ENCODE results near the gene SLC35D2.
"Not testable (repeated sequence)": the region's sequence is repeated elsewhere in the genome, so short reads cannot be mapped to it uniquely, and the experiment has no call there.

Gene SLC35D2

GRCh38 chr9:96360976-96361375 is 22.5 kb downstream of the SLC35D2 start:
- DNase-seq, result no peak

DNA sequence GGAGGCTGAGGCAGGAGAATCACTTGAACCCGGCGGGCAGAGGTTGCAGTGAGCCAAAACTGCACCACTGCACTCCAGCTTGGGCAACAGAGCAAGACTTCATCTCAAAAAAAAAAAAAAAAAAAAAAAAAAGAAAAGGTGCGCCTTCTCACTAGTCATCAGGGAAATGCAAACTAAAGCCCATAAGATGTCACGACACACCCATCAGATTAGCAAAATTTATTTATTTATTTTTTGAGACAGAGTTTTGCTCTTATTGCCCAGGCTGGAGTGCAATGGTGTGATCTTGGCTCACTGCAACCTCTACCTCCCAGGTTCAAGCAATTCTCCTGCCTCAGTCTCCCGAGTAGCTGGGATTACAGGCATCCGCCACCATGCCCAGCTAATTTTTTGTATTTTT is 23.0 kb downstream of the SLC35D2 start:
- DNase-seq, result not testable (repeated sequence)

DNA sequence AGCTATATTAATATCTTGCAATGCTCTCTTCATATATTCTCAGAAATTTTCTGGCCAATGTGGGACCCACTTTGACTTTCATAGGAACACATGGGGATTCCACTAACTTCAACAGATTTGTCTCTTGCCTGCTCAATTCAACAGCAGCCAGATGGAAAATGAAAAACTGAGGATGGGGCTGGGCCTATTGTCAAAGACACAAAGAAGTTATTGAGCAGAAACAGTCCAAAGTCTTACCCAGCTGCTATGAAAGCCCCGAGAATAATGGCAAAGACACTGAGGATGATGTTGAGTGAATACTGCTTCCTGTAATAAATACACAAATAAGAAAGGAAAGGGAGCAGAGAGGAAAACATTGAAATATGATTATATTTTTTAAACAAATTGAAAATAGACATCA is 32.6 kb downstream of the SLC35D2 start:
- DNase-seq, result no peak

DNA sequence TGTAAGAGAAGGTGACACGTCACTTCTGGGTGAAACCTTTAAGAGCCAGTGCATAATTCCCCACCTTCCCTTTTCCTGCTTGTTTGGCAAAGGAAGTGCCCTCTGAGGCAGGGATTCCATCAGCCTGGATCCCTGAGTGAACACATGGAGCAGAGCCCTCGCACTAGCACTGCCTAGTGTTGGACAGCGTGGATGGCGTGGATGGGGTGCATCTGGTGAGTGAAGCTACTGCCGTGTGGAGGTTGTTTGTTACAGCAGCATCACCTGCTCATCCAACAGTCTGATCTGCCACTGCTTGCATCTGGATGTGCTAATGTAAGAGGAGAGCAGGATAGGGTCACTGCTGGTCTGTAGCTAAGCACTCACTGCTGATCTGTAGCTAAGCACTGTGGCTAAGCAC is 35.2 kb downstream of the SLC35D2 start:
- no peak for DNase-seq

DNA sequence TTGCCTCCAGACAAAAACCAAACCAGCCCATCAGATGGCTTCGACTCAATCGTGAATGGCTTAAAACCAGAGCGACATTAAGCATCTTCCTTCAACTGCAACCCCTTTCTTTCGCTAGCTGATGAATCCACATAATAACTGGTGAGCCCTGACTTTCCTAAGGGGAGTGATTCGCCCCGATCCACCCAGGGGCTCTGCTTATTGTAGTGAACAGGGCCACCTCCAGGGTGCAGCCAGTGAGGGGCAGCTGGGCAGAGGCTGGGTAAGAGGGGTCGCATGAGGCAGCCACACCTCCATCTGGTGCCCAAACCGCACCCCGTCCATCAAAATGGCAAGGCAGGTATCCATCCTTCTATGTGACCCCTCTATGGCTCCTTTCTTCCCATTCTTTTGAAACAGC is 38.0 kb downstream of the SLC35D2 start:
- no peak for DNase-seq

DNA sequence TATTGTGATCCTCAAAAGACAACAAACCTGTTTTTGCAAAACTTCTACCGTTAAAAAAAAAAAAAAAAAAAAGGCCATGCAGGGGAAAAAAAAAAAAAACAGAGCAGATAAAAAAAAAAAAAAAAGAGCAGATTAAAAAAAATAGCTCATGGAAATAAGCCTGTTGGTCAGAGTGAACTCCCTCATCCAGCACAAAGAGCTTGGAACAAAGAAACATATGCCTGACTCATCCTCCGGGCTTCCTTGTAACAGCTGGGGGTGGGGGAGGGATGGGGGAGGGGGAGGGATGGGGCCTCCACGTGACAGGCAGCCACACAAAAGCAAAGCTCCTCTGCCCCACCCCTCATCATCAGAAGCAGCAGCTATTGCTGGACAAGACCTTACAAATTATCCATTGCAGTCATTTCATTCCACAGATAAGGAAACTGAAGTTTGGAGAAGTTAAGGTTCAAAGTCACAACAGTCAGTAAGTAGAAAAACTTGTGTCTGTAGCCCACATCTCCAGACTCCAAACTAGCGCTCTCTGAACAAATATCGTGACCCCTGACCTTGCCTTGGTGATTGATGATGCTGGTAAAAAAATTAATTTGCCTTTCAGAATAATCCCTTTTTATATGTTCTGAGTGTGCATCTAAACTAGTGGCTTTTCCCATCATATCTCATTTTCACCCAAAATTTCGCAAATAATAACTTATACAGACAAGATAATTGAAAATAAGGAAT is 38.9 kb downstream of the SLC35D2 start:
- DNase-seq, result peak; percentile 14 to 43

DNA sequence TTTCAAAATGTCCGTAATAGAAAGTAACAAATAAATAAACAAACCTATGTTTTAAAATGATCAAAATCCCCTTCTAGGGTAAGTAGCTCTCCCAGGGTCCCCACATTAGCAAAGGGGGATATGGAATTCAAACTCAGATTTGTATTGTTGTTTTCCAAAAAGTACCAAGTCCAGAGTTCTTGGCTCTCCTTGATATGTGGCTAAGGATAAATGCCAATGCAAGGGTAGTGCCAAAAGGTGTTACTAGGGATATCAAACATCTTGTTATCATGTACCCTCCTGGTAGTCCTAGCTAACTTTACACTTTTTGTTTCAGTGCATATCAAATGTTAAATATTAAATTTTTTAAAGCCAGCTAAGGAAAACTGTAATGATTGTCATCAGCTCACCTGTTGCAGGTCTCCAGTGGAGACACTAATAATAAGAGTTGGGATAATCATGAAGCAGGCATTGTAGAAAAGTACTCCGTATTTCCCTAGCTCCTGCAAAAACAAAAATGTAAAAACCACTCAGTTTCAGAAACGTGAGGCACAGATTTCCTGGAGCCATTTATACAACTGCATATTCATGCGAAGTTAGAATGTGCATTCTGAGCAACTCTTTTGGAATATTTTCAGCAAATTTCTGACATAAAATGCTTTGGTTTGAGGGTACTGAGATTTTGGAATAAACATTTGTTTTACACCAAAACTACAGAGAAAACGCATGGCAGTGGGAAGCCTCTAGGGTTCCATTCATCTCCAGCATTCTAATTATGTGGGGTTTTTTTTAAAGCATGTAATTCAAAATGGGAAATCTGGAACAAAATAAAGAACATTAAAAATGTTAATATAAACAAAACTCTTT is 39.8 kb downstream of the SLC35D2 start:
- no peak for DNase-seq

DNA sequence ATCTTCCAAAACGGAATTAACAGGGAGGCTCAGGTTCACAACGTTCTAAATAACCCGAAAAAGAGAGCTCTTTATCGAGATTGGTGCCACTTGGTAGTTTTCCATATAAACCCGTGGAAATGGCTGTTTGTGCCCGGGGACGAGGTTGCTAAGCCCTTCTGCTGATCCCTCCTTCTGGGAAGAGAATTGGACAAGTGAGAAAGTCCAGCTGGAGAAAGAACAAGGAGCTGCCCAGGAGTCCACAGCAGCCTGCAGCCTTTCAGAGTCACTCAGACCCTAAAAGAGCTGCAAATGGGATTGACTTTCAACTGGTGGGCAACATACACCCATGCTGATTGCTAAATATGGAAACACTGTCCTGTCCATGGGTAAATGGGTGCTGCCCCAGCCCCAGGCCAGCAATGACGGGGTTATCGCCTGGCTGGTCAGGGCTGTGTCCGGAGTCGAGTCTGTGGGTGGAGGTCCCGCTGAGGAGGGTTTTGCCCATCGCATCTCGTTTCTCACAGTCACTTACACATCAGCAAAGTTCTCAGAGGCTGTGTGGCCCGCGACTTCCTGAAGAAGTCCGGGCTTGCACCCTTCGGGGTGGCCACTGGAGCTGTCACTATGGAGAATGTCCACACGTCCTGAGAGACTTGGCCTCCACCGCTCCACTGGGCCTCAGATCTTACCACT is 40.8 kb downstream of the SLC35D2 start:
- no peak for DNase-seq

DNA sequence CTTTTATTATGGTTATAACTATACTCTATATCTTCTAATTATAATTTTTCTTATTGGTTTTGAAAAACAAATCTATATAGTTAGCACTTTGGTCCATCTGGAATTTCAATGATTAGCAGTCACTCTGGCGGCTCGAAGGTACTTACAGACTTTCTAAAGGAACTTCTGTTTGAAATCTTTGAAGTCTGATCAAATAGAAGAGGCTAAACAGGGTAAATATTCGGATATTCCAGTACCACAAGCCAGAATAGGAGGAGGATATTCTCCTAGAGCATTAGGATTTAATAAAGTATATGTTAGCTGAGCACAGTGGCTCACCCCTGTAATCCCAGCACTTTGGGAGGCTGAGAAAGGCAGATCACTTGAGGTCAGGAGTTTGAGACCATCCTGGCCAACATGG is 42.8 kb downstream of the SLC35D2 start:
- DNase-seq, result no peak

DNA sequence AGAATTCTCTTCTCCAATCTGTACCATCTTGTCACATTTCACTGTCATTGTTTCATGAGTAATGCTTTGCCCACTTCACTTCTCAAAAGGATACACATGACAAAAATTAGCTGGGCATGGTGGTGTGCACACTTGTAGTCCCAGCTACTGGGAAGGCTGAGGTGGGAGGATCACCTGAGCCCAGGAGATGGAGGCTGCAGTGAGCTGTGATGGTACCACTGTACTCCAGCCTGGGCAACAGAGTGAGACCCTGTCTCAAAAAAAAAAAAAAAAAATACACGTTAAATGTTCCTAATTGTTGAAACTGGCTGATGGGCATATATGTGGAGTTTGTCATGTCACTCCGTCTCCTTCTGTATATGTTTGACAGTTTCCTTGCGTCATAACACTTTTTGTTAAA is 45.2 kb downstream of the SLC35D2 start:
- DNase-seq, result no peak

DNA sequence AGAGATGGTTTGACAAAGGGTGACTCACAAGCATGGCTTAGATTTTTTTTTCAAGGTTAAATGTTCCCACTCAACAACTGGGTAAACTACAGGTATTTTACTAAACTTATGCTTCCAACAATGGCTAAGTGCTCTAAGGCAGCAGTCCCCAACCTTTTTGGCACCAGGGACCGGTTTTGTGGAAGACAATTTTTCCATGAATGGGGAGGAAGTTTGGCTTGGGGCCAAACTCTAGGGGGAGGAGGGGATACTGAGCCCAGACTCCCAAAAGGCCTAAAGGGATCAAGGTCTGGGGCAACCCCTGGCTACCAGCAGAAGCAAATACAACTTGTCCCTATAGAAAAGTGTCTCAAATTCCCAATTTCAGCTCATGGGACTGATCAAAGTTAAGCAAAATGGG is 49.6 kb downstream of the SLC35D2 start:
- no peak for DNase-seq

- no peak for DNase-seq
These were observed 52.1 kb downstream of the SLC35D2 start for GRCh38 chr9:96331236-96331947.

DNA sequence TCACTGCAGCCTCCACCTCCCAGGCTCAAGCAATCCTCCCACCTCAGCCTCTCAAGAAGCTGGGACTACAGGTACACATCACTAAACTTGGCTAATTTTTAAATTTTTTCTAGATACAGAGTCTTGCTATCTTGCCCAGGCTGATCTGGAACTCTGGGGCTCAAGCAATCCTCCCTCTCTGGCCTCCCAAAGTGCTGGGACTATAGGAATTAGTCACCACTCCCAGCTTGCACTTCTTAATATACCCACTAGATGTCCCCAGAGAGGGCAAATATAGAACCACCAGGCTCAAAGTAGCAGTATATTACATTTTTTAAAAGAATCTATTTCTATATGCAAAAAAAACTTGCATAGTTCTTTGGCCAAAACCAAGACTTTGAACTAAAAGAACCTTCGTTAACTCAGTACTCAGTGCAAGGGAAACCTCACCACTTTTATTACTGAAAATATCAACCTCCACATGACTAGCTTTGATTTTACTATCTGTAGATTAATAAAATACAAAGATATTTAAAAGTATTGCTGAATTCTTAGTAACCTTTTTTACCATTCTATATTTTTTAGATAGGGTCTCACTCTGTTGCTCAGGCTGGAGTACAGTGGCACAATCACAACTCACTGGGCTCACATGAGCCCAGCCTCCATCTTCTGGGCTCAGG is 55.7 kb downstream of the SLC35D2 start:
- DNase-seq, result peak; percentile 58 to 68

DNA sequence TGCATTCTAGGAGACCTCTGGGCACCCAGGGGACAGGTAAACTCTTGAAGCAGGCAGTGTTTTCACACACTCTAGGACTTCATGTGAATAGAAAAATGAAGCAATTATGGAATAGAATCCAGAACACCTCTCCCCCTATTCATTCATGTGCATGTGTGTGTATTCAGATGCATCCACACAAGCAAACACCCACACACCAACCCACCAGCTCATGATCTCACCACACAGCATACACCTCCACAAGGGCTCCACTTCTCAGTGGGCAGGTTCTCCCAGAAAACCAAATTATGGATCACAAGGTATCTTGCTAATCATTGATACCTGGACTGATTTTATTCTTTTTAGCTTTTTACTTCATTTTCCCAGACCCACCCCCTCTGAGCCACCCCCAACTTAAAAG is 60.3 kb downstream of the SLC35D2 start:
- no peak for DNase-seq

GRCh38 chr9:96322736-96323135 is 60.8 kb downstream of the SLC35D2 start:
- not testable (repeated sequence) for DNase-seq

GRCh38 chr9:96322210-96322609 is 61.3 kb downstream of the SLC35D2 start:
- DNase-seq, result not testable (repeated sequence)

DNA sequence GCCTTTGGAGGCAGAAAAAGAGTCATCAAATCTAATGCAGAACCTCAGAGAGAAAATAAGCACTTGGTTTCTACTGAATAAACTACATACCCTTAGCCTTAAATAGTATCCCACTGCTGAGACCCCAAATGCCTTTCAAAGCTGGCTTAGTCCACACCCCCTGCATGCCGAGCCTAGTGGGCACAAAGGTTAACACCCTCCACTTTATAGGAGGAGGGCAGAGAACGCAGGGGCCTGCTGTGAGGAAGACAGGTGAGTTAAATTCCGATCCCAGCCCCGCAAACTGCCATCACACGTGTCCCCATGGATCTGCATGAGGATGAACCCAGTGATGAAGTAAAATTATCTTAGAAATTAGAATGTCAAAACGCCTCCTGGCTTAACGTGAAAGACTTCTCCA is 62.0 kb downstream of the SLC35D2 start:
- no peak for DNase-seq

DNA sequence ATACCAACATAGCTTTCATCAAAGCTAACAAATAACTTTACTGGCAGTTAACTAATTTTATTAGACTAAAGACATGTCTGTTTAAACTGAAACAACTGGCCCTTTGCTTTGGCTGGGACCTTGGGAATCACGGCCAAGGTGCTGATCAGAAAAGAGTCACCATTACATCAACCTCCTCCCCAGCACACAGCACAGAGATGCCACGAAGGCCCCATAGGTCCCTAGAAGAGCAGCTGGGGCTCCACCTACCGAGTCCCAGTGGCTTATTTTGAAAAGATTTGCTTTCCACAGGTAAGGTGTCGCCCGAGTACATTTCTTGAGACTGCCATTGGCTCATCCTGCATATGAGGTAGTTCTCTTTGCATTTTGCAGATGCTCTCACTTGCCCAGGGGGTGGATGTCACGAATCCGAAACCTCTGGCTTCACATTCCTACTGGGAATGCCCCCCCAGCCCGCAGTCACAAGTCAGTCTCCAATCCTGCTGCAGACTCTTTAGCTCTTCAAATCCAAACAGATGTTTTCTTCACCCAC is 62.7 kb downstream of the SLC35D2 start:
- no peak for DNase-seq

GRCh38 chr9:96318921-96319565 is 64.5 kb downstream of the SLC35D2 start:
- peak; percentile 21 to 36 for DNase-seq

DNA sequence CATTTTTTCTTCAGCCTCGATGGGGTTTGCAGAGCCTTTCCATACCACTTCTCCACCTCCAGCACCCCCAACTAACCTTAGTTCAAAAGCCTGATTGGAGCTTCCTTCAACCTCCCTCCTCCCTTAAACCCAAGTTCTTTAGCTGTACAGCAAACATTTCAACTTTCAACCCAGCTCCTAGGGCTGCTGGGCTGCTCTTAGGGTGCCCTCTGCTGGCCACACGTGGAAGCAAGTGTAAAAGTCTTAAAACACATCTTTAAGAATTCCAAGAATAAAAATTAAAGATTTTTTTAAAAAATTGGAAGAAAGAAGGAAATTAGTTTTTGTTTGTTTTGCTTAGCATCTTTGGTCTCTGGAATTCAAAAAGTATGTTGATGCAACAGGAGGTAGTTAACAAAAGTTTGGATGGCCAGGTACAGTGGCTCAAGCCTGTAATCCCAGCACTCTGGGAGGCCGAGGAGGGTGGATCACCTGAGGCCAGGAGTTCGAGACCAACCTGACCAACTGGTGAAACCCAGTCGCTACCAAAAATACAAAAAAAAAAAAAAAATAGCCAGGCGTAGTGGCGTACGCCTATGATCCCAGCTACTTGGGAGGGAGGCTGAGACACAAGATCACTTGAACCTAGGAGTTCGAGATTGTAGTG is 66.1 kb downstream of the SLC35D2 start:
- DNase-seq, result peak; percentile 50 to 57

GRCh38 chr9:96309850-96310249 is 73.7 kb downstream of the SLC35D2 start:
- DNase-seq, result no peak

Measured in inflammatory macrophage (primary cell).